Stimulated activated CD4-positive, alpha-beta T cell treated with anti-CD3 and anti-CD28 coated beads, TNF-alpha, amount 100 ng/mL, for 4 hours (primary cell): ENCODE measurements around the gene PLCG1.
"Not testable (repeated sequence)": the region's sequence is repeated elsewhere in the genome, so short reads cannot be mapped to it uniquely, and the experiment has no call there.

ENCODE experiments used
- DNase-seq, 3 experiments: peaks; one replicate each; pipeline ENCODE4 v3.0.0-alpha.2; 2020; ENCODE audit warnings: low read depth in 3 of 3

Gene PLCG1

GRCh38 chr20:41136680-41137613, at the start of gene PLCG1:
Gene PLCG1, plus strand, starts transcription at chr20:41137543. Its CDS starts 99 bp downstream, at chr20:41137642.
- DNase-seq: peak; percentile 66 to 82 (median 77)

GRCh38 chr20:41087777-41088176, 49.6 kb upstream of the PLCG1 start:
- DNase-seq: no peak

DNA sequence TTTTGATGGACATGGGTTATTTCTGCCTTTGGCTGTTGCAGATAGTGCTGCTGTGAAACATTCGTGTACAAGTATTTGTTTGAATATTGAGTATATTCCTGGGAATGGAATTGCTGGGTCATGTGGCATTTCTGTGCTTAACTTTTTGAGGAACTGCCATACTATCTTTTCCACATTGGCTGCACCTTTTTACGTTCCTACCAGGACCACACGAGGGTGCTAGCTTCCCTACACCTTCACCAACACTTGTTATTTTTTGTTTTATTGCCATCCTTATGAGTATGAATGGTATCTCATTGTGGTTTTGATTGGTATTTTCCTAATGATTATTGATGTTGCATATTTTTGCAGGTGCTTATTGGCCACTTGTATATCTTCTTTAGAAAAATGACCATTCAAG, 47.8 kb upstream of the PLCG1 start:
- DNase-seq: no peak

DNA sequence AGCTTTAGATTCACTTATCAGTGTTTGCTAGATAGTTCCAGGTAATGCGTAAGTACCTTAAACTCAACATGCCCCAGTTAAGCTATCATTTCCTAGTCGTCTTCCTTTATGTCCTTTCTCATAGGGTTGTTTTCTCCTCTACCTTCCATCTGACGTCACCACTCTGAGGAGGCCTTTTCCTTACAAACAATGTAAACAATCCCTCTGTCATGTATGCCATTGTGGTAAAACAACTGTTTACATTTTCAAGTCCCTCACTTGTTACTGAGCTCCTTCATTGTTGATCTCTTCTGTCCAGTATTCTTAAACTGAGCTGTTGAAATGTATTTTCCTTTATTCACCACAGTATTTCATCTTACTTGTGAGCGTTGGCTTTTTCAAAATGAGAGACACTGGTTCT, 45.4 kb upstream of the PLCG1 start:
- no peak for DNase-seq

- peak in 1 of 3 experiments; percentile 1 for DNase-seq
Measured at GRCh38 chr20:41094353-41095055, 42.8 kb upstream of the PLCG1 start.

GRCh38 chr20:41095110-41095969, 42.0 kb upstream of the PLCG1 start:
- peak; percentile 18 to 27 (median 18) for DNase-seq

DNA sequence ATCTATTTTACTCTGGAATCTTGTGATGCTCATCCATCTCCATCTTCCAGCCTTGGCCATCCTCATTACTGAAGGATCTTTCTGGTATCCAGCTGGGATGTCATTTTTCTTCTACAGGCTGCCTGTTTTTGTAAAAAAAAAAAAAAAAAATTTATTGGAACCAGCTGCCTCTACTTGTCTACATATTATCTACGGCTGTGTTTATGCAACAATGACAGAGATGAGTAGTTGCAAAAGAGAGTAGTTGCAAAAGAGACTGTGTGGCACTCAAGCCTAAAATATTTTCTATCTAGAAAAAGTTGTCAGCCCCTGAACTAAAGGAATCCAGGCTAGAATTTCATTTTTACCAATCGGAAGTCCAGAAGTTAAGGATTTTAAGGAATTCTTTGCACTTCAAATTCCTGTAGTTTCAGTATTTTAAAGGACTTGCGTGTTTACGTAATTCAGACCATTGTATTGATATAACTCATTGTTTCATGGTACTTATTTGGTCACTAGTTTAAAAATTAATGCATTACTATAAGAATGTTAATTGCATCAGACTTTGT, 38.6 kb upstream of the PLCG1 start:
- no peak for DNase-seq

- DNase-seq: no peak
Measured at GRCh38 chr20:41100001-41100480, 37.3 kb upstream of the PLCG1 start.

GRCh38 chr20:41101660-41102059, 35.7 kb upstream of the PLCG1 start:
- no peak for DNase-seq

DNA sequence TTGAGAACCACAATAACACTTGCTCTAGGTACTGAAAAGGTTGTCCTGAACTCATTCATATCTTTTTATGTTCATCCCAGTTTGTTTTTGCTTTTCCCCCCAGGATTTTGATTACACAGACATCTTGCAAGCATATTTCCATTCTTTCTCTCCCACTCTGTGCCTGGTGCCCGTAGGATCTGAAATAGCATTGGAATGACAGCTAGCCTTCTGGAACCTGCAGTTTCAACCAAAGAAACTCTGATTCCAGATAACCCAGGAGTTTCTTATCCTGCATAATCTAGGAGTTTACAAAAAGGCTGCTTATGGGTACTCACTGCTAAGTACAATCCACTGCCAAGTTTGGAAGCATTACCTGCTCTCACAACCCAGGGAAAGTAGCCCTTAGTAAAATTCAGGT, 28.8 kb upstream of the PLCG1 start:
- DNase-seq: no peak

- no peak for DNase-seq
Measured at GRCh38 chr20:41110012-41110411, 27.3 kb upstream of the PLCG1 start.

GRCh38 chr20:41110930-41111577, 26.3 kb upstream of the PLCG1 start:
- DNase-seq: no peak

DNA sequence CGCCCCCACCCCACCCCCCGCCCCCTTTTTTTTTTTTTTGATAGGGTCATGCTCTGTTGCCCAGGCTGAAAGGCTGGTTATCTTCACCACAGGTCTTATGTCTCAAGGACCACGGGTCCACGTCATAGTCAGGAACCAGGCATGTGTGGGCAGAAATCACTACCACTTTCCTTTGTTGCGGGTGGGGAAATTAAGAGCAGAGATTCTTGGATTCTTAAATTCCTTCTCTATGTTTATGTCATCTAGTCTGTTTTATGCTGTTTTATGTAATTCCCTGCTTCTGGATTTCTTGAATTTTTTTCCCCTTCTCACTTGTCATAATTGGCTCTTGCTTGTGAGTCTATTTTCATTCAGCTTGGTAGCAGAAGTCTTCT, 25.8 kb upstream of the PLCG1 start:
- no peak for DNase-seq

- DNase-seq: no peak
Measured at GRCh38 chr20:41116282-41116956, 20.9 kb upstream of the PLCG1 start.

DNA sequence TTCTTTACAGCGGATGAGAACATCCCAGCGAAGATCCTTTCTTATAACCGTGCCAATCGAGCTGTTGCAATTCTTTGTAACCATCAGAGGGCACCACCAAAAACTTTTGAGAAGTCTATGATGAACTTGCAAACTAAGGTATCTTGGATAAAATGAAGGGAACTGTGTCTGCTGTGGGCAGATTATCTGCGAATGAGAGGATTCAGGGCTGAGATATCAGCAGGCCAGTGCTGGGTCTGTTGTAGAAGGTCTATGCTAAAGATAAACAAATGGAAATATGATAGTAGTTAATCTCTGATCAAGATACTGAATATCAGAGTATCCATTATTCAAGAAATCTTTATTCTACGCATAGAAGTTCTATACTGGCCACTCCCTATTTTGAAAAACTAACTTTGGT, 19.2 kb upstream of the PLCG1 start:
- DNase-seq: not testable (repeated sequence)

GRCh38 chr20:41118632-41119031, 18.7 kb upstream of the PLCG1 start:
- DNase-seq: no peak

DNA sequence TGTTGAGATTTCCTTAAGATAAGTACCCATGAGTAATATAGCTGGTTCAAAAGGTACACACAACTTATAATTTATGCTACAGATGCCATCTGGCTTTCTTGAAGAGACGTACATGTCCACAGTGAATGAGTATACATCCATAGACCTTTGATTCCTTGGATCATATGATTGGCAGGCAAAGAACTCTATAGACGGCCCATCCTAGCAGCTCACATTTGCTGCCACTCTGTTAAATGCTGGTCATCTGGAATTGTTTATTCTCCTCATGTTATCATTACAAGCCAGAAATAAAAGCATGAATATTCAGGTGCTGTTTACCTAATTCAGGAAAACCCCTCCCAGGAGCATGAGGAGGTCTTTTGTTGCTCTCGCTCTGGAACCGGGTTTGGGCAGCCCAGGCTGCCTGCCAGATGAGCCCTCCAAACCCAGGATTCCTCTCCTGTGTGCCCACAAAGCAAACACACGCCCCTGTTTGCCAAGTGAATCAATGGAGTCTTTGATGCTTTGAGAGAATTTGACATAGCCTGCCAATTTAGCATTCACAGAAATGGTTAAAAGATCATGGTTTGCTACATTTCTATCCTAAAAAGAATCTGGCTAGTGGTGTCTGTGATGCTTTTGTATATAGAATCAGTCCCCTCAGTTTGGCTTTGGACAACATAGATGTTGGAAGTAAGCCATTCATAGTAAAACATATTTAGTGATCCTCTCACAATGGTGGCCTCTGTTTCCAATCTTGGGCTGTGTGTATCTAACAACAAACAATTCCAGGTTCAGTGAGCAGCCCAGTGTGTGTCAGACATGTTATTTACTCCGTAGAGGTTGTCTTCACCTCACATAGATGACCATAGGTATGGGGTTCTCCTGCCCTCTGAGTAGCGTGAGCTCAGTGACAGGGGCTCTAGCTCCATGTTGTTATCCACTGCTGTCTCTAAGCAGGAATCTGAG, 17.5 kb upstream of the PLCG1 start:
- DNase-seq: no peak

- no peak for DNase-seq
Measured at GRCh38 chr20:41121399-41121798, 15.9 kb upstream of the PLCG1 start.

DNA sequence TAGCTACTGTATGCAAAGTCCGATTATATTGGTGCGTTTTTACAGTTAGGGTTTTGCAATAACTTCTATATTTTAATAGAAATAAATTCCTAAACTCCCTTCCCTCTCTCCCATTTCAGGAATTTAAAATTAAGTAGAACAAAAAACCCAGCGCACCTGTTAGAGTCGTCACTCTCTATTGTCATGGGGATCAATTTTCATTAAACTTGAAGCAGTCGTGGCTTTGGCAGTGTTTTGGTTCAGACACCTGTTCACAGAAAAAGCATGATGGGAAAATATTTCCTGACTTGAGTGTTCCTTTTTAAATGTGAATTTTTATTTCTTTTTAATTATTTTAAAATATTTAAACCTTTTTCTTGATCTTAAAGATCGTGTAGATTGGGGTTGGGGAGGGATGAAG, 13.7 kb upstream of the PLCG1 start:
- no peak for DNase-seq
